Pancreas (tissue), 10 donors: ENCODE measurements around the gene B4GALNT3. TPM values are rescaled to one million over a fixed set of nuclear protein-coding genes. Genes with fewer than 3 reads are reported as not detected.
A peak's percentile ranks its signal among the peaks of the same experiment; 100 is the strongest.
"Not testable (repeated sequence)": the region's sequence is repeated elsewhere in the genome, so short reads cannot be mapped to it uniquely, and the experiment has no call there.

Experiments used
- ATAC-seq, 4 donors: fragments of 200-7000 bp; cut with Tn5 transposase; one replicate each; pipeline versions ENCODE4 v1.8.0 to v1.9.1; 2020; ENCODE audit warnings: mild to moderate bottlenecking in 4 of 4, moderate library complexity in 4 of 4
- DNase-seq, 6 donors: peaks; one replicate each; pipeline ENCODE4 v3.0.0-alpha.2; 2020
- FAIRE-seq: peaks from 2 replicates; lab custom pipeline; 2012; peaks lifted over from hg19 to GRCh38; lab: Jason Lieb, UNC
- H3K27ac ChIP-seq, 4 donors: fragments of 200-600 bp; sonication (generic); 1 replicate in 3 of 4; 2 replicates in 1 of 4; pipeline versions ENCODE4 v1.5.0 to v1.8.0; 2020
- H3K27me3 ChIP-seq, 4 donors: fragments of 200-600 bp; one replicate each; pipeline ENCODE4 v1.8.0; 2021
- H3K36me3 ChIP-seq, 3 donors: fragments of 200-600 bp; sonication (generic) in 1 of 3; one replicate each; pipeline versions ENCODE4 v1.5.0 to v1.8.0; 2020 to 2021
- H3K4me1 ChIP-seq, 3 donors: fragments of 200-600 bp; one replicate each; pipeline ENCODE4 v1.8.0; 2021
- H3K4me3 ChIP-seq, 4 donors: fragments of 200-600 bp; sonication (generic) in 2 of 4; one replicate each; pipeline versions ENCODE4 v1.5.0 to v1.8.0; 2020 to 2021
- H3K9me3 ChIP-seq, 4 donors: fragments of 200-600 bp; one replicate each; pipeline ENCODE4 v1.8.0; 2021
- WGBS, 2 donors: extraction: QIAGEN DNeasy Blood & Tissue Kit; methylation state at CpG; one replicate each; pipeline ENCODE4 v1.1.7; 2013; 5-methylcytosine and 5-hydroxymethylcytosine counted together
- intact Hi-C, 3 donors: fragments of 100-400 bp; cut with DNase I; formaldehyde crosslinking; loops; one replicate each; pipeline versions ENCODE4 v1.11.1 to v1.14.2; 2022
- polyA plus RNA-seq, 2 donors: library from polyadenylated mRNA; stranded (reverse); fragments of 200-250 nt; gene quantifications; one replicate each; pipeline ENCODE4 v1.2.3, GENCODE V29; 2013
- total RNA-seq, 6 donors: library from RNA; stranded (reverse); fragmentation: NEBNext Ultra II Directional in 4 of 6; extraction: Animal tissue kit (Norgen Biotek cat#: 25700) in 4 of 6; gene quantifications; one replicate each; pipeline versions ENCODE4 v1.2.1 to v1.2.4, GENCODE V29; 2021 to 2023
- TF ChIP-seq, protein P1 (sequence below), 4 donors: fragments of 200-600 bp; sonication (generic) in 3 of 4; IDR thresholded peaks; one replicate each; pipeline versions ENCODE4 v1.5.0 to v1.8.0; 2021; ENCODE audit warnings: antibody characterized with exemption in 4 of 4
- donor health status: healthy with polysubstance abuse.
- donor health status: DM: no; HTN: no; CAD: no; lungs with moderate emphysema.
- donor health status: DM: no; HTN: no; CAD: no.
- donor health status: control.
- donor health status: control.
- donor health status: Bipolar disorder and iron deficiency.
- donor health status: DM: yes; HTN: yes; CAD: no.
- donor health status: DM: no; HTN: no; CAD: no.
- donor health status: DM: no; HTN: no; CAD: no.
- donor health status: DM: yes; HTN: yes; CAD: no.

B4GALNT3 gene
- total RNA-seq, result 10 to 100 TPM in 1 of 6 donors, 1 to 10 TPM in 5; 3.8 to 19.5 (median 6.0) TPM
- 10 to 100 TPM; 13.6 to 14.9 TPM for polyA plus RNA-seq

DNA sequence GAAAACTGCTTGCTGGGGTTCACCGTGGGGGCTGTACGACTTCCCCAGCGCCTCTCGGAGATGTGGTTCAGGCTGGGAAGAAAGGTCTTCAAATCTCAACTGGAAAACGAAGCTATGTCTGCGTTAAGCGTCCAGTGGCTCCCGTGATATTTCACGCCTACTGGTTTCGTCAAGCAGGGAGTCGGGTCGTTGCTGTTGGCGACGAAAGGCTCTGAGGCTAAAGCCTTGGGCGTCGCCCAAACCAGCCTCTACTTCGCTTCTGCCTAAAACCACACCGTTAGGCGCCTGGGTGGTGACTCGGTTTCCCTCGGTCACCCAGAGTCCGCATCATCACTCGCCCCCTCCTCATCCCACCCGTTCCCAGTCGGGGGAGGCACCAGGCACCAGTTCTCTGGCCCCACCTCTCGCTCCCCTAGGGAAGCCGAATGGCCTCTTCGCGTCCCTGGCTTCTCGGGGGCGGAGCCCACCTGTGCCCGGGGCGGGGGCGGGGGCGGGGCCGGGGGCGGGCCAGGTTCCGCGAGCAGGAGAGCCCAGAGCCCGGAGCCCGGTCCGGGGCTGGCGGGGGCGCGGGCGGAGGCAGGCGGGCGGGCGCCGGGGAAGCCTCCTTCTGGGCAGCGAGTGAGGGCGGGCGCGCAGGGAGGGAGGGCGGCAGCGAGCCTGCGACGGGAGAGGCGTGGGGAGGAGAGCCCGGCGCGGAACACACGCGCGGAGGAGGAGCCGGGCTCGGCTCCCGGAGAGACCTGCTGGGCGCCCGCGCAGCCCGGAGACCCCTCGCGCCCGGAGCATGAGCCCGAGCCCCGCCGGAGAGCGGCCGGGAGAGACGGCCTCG lies at the start of gene B4GALNT3:
TSS of gene B4GALNT3 (plus strand) at position 510 of the 829 bp plus-strand sequence. CDS start 438 bp downstream, outside the sequence.
- intact Hi-C loops, result loop anchor here in 1 of 3 donors (5.0 kb wide), 1 partner anchor 83 kb away; no protein-coding TSS in a partner anchor
- no peaks in the 10 kb centered on the region for H3K9me3 ChIP-seq
- FAIRE-seq (no peak), DNase-seq (peak; percentile 62 to 87 (median 74)), ATAC-seq (peak; percentile 89 to 91 (median 90))
- H3K36me3 ChIP-seq, result no peaks in the 10 kb centered on the region
- H3K4me1 ChIP-seq, result peaks cover 0 to 4% (median 0%) of the 10 kb centered on the region in 3 donors
- H3K4me3 ChIP-seq, result peak within 1 kb of the TSS; percentile 35 to 68 (median 58)
- 3 to 6% methylated on average over 40 to 82 of the region's 82 CpGs for WGBS, 2 donors
- H3K27me3 ChIP-seq, result no peaks in the 10 kb centered on the region
- H3K27ac ChIP-seq, result peak within 1 kb of the TSS in 1 of 4 donors; percentile 53
- TF ChIP-seq, protein P1, sequence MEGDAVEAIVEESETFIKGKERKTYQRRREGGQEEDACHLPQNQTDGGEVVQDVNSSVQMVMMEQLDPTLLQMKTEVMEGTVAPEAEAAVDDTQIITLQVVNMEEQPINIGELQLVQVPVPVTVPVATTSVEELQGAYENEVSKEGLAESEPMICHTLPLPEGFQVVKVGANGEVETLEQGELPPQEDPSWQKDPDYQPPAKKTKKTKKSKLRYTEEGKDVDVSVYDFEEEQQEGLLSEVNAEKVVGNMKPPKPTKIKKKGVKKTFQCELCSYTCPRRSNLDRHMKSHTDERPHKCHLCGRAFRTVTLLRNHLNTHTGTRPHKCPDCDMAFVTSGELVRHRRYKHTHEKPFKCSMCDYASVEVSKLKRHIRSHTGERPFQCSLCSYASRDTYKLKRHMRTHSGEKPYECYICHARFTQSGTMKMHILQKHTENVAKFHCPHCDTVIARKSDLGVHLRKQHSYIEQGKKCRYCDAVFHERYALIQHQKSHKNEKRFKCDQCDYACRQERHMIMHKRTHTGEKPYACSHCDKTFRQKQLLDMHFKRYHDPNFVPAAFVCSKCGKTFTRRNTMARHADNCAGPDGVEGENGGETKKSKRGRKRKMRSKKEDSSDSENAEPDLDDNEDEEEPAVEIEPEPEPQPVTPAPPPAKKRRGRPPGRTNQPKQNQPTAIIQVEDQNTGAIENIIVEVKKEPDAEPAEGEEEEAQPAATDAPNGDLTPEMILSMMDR (IDR thresholded peaks at IDR 0.05), result no peak

DNA sequence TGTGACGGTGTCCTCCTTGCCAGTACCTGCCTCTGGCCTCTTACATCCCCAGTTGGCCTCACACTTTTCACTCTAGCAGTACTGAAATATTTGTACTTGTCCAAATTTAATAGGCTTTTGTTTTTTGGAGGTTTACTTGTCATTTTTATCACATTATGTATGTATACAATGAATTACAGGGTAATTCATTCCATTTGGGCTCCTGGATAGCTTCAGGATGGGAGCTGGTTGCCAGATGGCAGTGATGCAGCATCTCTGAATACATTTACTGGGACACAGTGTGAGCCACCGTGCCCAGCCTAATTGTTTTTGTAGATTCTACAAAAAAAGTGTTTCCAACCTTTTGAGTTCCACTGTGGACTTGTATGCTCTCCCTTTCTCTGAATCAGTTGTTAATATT lies 44.9 kb upstream of the B4GALNT3 start:
- peaks cover 0 to 14% (median 0%) of the 10 kb centered on the region in 3 donors for H3K36me3 ChIP-seq
- 86 to 87% methylated on average over 2 of the region's 2 CpGs for WGBS, 2 donors

DNA sequence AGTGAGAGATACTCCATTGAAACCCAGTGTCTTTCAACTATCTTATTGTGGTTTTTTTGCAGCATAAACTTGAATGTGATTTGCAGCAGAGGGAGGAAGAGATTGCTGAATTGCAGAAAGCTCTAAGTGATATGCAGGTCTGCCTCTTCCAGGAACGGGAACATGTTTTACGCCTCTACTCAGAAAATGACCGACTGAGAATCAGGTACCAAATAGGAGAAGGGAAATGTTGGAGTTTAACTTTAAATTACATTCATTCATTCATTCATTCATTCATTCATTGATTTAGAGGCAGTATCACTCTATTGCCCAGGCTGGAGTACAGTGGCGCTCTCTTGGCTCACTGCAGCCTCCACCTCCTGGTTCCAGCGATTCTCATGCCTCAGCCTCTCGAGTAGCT lies 41.3 kb upstream of the B4GALNT3 start:
- Histone ChIP-seq H3K27me3 (no peaks in the 10 kb centered on the region), H3K4me1 (no peaks in the 10 kb centered on the region), H3K36me3 (peaks cover 0 to 7% (median 0%) of the 10 kb centered on the region in 3 donors), H3K9me3 (no peaks in the 10 kb centered on the region), H3K4me3 (no peak overlapping the region), H3K27ac (no peak overlapping the region)
- intact Hi-C loops, result no loop called here
- TF ChIP-seq, protein P1 (IDR thresholded peaks at IDR 0.05), result no peak
- no peak for ATAC-seq
- 95 to 96% methylated on average over 6 of the region's 6 CpGs for WGBS, 2 donors
- DNase-seq, result no peak
- FAIRE-seq, result no peak

More for the DNA sequence above, 44.9 kb upstream of the B4GALNT3 start:
- no peak for FAIRE-seq
- intact Hi-C loops, result no loop called here
- no peaks in the 10 kb centered on the region for H3K27me3 ChIP-seq
- no peaks in the 10 kb centered on the region for H3K4me1 ChIP-seq
- H3K27ac ChIP-seq, result no peak overlapping the region
- ATAC-seq, result no peak
- no peaks in the 10 kb centered on the region for H3K9me3 ChIP-seq
- DNase-seq, result no peak
- H3K4me3 ChIP-seq, result no peak overlapping the region
- TF ChIP-seq, protein P1 (IDR thresholded peaks at IDR 0.05), result no peak

DNA sequence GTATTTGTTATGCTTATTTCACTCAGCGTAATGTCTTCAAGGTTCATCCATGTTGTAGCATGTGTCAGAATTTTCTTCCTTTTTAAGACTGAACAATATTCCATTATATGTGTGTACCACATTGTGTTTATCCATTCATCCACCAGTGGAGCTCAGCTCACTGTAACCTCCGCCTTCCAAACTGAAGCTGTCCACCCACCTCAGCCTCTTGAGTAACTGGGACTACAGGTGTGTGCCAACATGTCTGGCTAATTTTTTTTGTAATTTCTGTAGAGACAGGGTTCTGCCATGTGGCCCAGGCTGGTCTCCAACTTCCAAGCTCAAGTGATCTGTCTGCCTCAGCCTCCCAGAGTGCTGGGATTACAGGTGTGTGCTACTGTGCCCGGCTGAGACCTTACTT lies 37.2 kb upstream of the B4GALNT3 start:
- intact Hi-C loops, result no loop called here
- FAIRE-seq, result no peak
- Histone ChIP-seq H3K36me3 (no peaks in the 10 kb centered on the region), H3K4me1 (no peaks in the 10 kb centered on the region), H3K4me3 (no peak overlapping the region), H3K9me3 (no peaks in the 10 kb centered on the region), H3K27ac (no peak overlapping the region), H3K27me3 (no peaks in the 10 kb centered on the region)
- 87 to 91% methylated on average over 3 of the region's 3 CpGs for WGBS, 2 donors
- ATAC-seq, result no peak
- TF ChIP-seq, protein P1 (IDR thresholded peaks at IDR 0.05), result no peak
- no peak for DNase-seq

DNA sequence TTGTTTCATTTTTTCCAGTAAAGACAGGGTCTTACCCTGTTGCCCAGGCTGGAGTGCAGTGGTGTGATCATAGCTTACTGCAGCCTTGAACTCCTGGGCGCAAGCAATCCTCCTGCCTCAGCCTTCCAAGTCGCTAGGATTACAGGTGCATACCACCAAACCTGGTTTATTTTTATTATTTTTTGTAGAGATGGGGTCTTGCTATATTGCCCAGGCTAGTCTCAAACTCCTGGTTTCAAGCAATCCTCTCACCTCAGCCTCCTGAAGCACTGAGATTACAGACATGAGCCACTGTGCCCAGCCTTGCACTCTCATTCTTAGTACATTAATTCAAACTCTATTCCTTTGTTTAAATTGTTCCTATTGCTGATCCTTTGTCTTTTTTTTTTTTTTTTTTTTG lies 24.0 kb upstream of the B4GALNT3 start:
- WGBS, 2 donors, result 89 to 93% methylated on average over 2 of the region's 2 CpGs
- H3K27me3 ChIP-seq, FAIRE-seq, H3K9me3 ChIP-seq, DNase-seq, H3K4me3 ChIP-seq, ATAC-seq, H3K36me3 ChIP-seq, intact Hi-C loops, H3K27ac ChIP-seq, H3K4me1 ChIP-seq: not testable (repeated sequence)
